Measurements from ENCODE around the gene KLHL29. TPM values are rescaled to one million over a fixed set of nuclear protein-coding genes. Genes with fewer than 3 reads are reported as not detected.

KLHL29 gene
- total and polyA plus RNA-seq, 2 donors (not counting 3 experiments of a cell fraction or from before 2014, with no cell fraction given) = 4.6 to 12.7 TPM

DNA sequence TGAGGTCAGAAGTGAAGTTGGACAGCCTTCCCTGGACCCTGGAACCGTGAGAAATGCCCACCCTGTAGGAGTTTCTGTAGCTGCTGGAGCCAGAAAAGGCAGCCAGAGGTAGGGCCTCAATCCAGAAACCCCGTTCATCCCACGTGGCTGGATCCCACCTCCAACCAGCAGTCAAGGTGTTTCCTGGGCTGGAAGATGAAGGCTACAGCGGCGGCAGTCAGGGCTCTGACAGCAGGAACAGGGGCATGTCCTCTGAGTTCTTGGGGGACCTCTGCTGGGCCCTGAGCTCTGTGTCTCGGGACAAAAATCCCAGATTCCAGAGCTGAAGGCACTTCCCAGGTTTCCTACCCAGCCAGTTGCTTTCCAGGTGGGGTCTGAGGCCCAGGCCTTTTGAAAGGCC, 218.2 kb downstream of the KLHL29 start:
- no peak overlapping the region for H2AFZ ChIP-seq (ENCODE audit: low read depth, low read length)
- ChIA-PET CTCF (no interaction called here), POLR2A (no interaction called here)
- FAIRE-seq (no peak), DNase-seq (ENCODE audit: low read depth, low spot score) (no peak)
- no peak overlapping the region for H3K4me3 ChIP-seq (replicated peaks in 1 of 3; ENCODE audit: insufficient read depth in 1 of 3, low read depth in 1 of 3, low read length in 3 of 3)
- no peaks in the 10 kb centered on the region for H3K9me3 ChIP-seq (replicated peaks; ENCODE audit: control insufficient read depth, insufficient read depth, low read length)
- no peak overlapping the region for H3K27ac ChIP-seq (ENCODE audit: insufficient read depth, low read depth, low read length)
- no peaks in the 10 kb centered on the region for H3K79me2 ChIP-seq (ENCODE audit: control insufficient read depth, insufficient read depth, low read length)
- no peak overlapping the region for H3K4me2 ChIP-seq (ENCODE audit: insufficient read depth, low read length)
- H3K36me3 ChIP-seq (ENCODE audit: control insufficient read depth in 2 of 2, extremely low read depth in 1 of 2, insufficient read depth in 2 of 2, low read length in 2 of 2) = no peaks in the 10 kb centered on the region
- dilution Hi-C loops (cut with MboI; ENCODE audit: extremely low pct_ligation_motif_present, low sequenced_read_pairs) (no loop called here), intact Hi-C loops (cut with micrococcal nuclease) (no loop called here)
- no peak overlapping the region for H3K9ac ChIP-seq (replicated peaks; ENCODE audit: extremely low read depth, insufficient read depth, low read length)
- TF ChIP-seq POLR2AphosphoS5 (IDR thresholded peaks at IDR 0.05; ENCODE audit: insufficient read depth, low read depth, low read length) = no peak
- TF ChIP-seq, protein P1, sequence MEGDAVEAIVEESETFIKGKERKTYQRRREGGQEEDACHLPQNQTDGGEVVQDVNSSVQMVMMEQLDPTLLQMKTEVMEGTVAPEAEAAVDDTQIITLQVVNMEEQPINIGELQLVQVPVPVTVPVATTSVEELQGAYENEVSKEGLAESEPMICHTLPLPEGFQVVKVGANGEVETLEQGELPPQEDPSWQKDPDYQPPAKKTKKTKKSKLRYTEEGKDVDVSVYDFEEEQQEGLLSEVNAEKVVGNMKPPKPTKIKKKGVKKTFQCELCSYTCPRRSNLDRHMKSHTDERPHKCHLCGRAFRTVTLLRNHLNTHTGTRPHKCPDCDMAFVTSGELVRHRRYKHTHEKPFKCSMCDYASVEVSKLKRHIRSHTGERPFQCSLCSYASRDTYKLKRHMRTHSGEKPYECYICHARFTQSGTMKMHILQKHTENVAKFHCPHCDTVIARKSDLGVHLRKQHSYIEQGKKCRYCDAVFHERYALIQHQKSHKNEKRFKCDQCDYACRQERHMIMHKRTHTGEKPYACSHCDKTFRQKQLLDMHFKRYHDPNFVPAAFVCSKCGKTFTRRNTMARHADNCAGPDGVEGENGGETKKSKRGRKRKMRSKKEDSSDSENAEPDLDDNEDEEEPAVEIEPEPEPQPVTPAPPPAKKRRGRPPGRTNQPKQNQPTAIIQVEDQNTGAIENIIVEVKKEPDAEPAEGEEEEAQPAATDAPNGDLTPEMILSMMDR (IDR thresholded peaks at IDR 0.05; ENCODE audit: extremely low read depth in 1 of 2, insufficient read depth in 1 of 2, low read depth in 1 of 2, low read length in 2 of 2) = no peak
- no peak for TF ChIP-seq MAX (IDR thresholded peaks at IDR 0.05; ENCODE audit: insufficient read depth, insufficient read length)
- no peak for TF ChIP-seq MYC (IDR thresholded peaks at IDR 0.05; ENCODE audit: low read depth, low read length)
- TF ChIP-seq GATA2 (IDR thresholded peaks at IDR 0.05; ENCODE audit: insufficient read depth, insufficient read length, low read depth, low read length) = no peak
- no peak for TF ChIP-seq FOS (IDR thresholded peaks at IDR 0.05; ENCODE audit: borderline replicate concordance, insufficient read depth, low read length)
- no peak for TF ChIP-seq JUN (IDR thresholded peaks at IDR 0.05; ENCODE audit: borderline replicate concordance, insufficient read depth, insufficient read length, low read depth)
- no peak for TF ChIP-seq EZH2 (IDR thresholded peaks at IDR 0.05; ENCODE audit: borderline replicate concordance, low read depth, low read length, severe bottlenecking)
- TF ChIP-seq POLR2A (IDR thresholded peaks at IDR 0.05; ENCODE audit: low read depth, low read length) = no peak
- H3K4me1 ChIP-seq (ENCODE audit: control insufficient read depth, extremely low read depth, insufficient read depth, low read length) = no peaks in the 10 kb centered on the region
- no peaks in the 10 kb centered on the region for H3K27me3 ChIP-seq (ENCODE audit: control insufficient read depth in 2 of 2, insufficient read depth in 2 of 2, low read length in 2 of 2)
- H4K20me1 ChIP-seq (replicated peaks; ENCODE audit: control insufficient read depth, extremely low read depth, insufficient read depth, low read length) = no peaks in the 10 kb centered on the region
- no peaks in the 10 kb centered on the region for H3K9me1 ChIP-seq (replicated peaks; ENCODE audit: control insufficient read depth, extremely low read depth, insufficient read depth, low read length)
- BruUV-seq (replicated peaks) = no TSS peak

All from endothelial cell of umbilical vein (primary cell).